Fibroblast of lung (primary cell): ENCODE results near the gene ITPR2.

ENCODE experiments used
- EZH2 ChIP-seq: IDR thresholded peaks from 2 replicates; pipeline ENCODE4 v1.5.1; 2012; ENCODE audit warnings: low read length, control low read depth, mild to moderate bottlenecking; ENCODE audit errors: missing control alignments
- TF ChIP-seq, protein P1 (sequence below), 2 donors: IDR thresholded peaks in 1 of 2; conservative IDR thresholded peaks in 1 of 2; 1 replicate in 1 of 2; 2 replicates in 1 of 2; pipeline ENCODE4 v1.5.1; 2011 to 2012; ENCODE audit warnings: low read length in 2 of 2, control low read depth in 1 of 2, inconsistent platforms in 1 of 2, low read depth in 1 of 2, mild to moderate bottlenecking in 1 of 2

- TF ChIP-seq, protein P1, sequence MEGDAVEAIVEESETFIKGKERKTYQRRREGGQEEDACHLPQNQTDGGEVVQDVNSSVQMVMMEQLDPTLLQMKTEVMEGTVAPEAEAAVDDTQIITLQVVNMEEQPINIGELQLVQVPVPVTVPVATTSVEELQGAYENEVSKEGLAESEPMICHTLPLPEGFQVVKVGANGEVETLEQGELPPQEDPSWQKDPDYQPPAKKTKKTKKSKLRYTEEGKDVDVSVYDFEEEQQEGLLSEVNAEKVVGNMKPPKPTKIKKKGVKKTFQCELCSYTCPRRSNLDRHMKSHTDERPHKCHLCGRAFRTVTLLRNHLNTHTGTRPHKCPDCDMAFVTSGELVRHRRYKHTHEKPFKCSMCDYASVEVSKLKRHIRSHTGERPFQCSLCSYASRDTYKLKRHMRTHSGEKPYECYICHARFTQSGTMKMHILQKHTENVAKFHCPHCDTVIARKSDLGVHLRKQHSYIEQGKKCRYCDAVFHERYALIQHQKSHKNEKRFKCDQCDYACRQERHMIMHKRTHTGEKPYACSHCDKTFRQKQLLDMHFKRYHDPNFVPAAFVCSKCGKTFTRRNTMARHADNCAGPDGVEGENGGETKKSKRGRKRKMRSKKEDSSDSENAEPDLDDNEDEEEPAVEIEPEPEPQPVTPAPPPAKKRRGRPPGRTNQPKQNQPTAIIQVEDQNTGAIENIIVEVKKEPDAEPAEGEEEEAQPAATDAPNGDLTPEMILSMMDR (conservative IDR thresholded peaks at IDR 0.05 in 1 of 2, IDR thresholded peaks at IDR 0.05 in 1 of 2; ENCODE audit: low read depth in 1 of 2, low read length in 2 of 2): no peak
- no peak for TF ChIP-seq EZH2
Measured at GRCh38 chr12:26556916-26557315, 276.1 kb downstream of the ITPR2 start.
